H1 (cell line): ENCODE data around the gene PRKCA. TPM values are rescaled to one million over a fixed set of nuclear protein-coding genes. Genes with fewer than 3 reads are reported as not detected.

Experiments used
- CTCF ChIA-PET: fragments of 300-600 bp; sonication (Branson Sonifier 250); formaldehyde crosslinking; loops from one replicate; lab custom pipeline; 2021; ENCODE audit not compliant: partially characterized antibody; lab: Charles Lee
- POLR2A ChIA-PET: fragments of 300-600 bp; sonication (Branson Sonifier 250); formaldehyde crosslinking; loops from one replicate; lab custom pipeline; 2021; ENCODE audit warnings: inconsistent platforms; ENCODE audit not compliant: partially characterized antibody; lab: Charles Lee
- DNase-seq, 2 experiments: peaks; one replicate each; pipeline versions ENCODE4 v3.0.0 to v3.0.0-alpha.2; 2010 to 2022; ENCODE audit warnings: low spot score in 2 of 2, low read depth in 1 of 2, mixed read lengths in 1 of 2
- FAIRE-seq: peaks from 2 replicates; lab custom pipeline; 2011; peaks lifted over from hg19 to GRCh38; lab: Jason Lieb, UNC
- H2AFZ ChIP-seq: 2 replicates; pipeline ENCODE4 v1.8.1; 2012; ENCODE audit warnings: low read length, inconsistent platforms
- H2AK5ac ChIP-seq: 2 replicates; pipeline ENCODE4 v1.6.1; 2013; ENCODE audit warnings: low read depth, low read length
- H2BK120ac ChIP-seq: replicated peaks from 2 replicates; pipeline ENCODE3; 2013; ENCODE audit warnings: low read depth, low read length, inconsistent platforms
- H2BK12ac ChIP-seq: 2 replicates; pipeline ENCODE4 v1.6.1; 2013; ENCODE audit warnings: low read depth, low read length
- H2BK15ac ChIP-seq: 2 replicates; pipeline ENCODE4 v1.6.1; 2013; ENCODE audit warnings: low read length
- H2BK20ac ChIP-seq: 2 replicates; pipeline ENCODE4 v1.6.1; 2013; ENCODE audit warnings: low read length
- H2BK5ac ChIP-seq: 2 replicates; pipeline ENCODE4 v1.6.1; 2013; ENCODE audit warnings: low read depth, low read length
- H3K14ac ChIP-seq: 2 replicates; pipeline ENCODE4 v1.6.1; 2013; ENCODE audit warnings: inconsistent platforms; ENCODE audit not compliant: insufficient read length
- H3K18ac ChIP-seq: 2 replicates; pipeline ENCODE4 v1.6.1; 2013; ENCODE audit warnings: low read length; ENCODE audit errors: extremely low read depth
- H3K23ac ChIP-seq: 2 replicates; pipeline ENCODE4 v1.6.1; 2013; ENCODE audit warnings: inconsistent platforms; ENCODE audit not compliant: insufficient read length
- H3K23me2 ChIP-seq: 2 replicates; pipeline ENCODE4 v1.6.1; 2013; ENCODE audit warnings: low read depth, low read length
- H3K27ac ChIP-seq: 2 replicates; pipeline ENCODE4 v1.6.1; 2011; ENCODE audit warnings: low read depth, low read length, inconsistent platforms
- H3K27me3 ChIP-seq, 4 experiments: replicated peaks in 1 of 4; 1 replicate in 1 of 4; 2 replicates in 3 of 4; pipeline versions ENCODE4 v1.6.1 to v1.8.1; 2011 to 2013; ENCODE audit warnings: low read length in 3 of 4, mild to moderate bottlenecking in 3 of 4, inconsistent platforms in 2 of 4, mixed read lengths in 2 of 4, moderate library complexity in 1 of 4; ENCODE audit not compliant: control insufficient read depth in 3 of 4, insufficient read depth in 3 of 4; ENCODE audit errors: extremely low read depth in 1 of 4
- H3K36me3 ChIP-seq, 4 experiments: 2 replicates each; pipeline versions ENCODE4 v1.6.1 to v1.8.1; 2011 to 2013; ENCODE audit warnings: mild to moderate bottlenecking in 4 of 4, low read length in 3 of 4, moderate library complexity in 2 of 4, control low read depth in 1 of 4, inconsistent platforms in 1 of 4; ENCODE audit not compliant: insufficient read depth in 4 of 4, control insufficient read depth in 2 of 4
- H3K4ac ChIP-seq: replicated peaks from 2 replicates; pipeline ENCODE3; 2013; ENCODE audit warnings: low read length, low read depth, mixed read lengths, inconsistent platforms; ENCODE audit not compliant: insufficient read length
- H3K4me1 ChIP-seq, 4 experiments: replicated peaks in 1 of 4; 1 replicate in 1 of 4; 2 replicates in 3 of 4; pipeline versions ENCODE4 v1.6.1 to v1.8.1; 2011 to 2013; ENCODE audit warnings: low read length in 3 of 4, inconsistent platforms in 2 of 4, mixed read lengths in 1 of 4; ENCODE audit not compliant: insufficient read depth in 4 of 4, control insufficient read depth in 3 of 4
- H3K4me2 ChIP-seq, 2 experiments: 2 replicates each; pipeline versions ENCODE4 v1.6.1 to v1.8.1; 2011 to 2013; ENCODE audit warnings: low read depth in 2 of 2, low read length in 2 of 2, control low read depth in 1 of 2, inconsistent platforms in 1 of 2, mild to moderate bottlenecking in 1 of 2; ENCODE audit not compliant: insufficient read depth in 1 of 2
- H3K4me3 ChIP-seq, 4 experiments: fragments of 200-600, 300-600 bp in 1 of 4; sonication (generic), shearing (Covaris generic), sonication (Bioruptor Twin) in 1 of 4; 2 replicates each; pipeline versions ENCODE4 v1.5.1 to v1.8.1; 2011 to 2016; ENCODE audit warnings: low read length in 4 of 4, low read depth in 3 of 4, control low read depth in 2 of 4, inconsistent platforms in 2 of 4, mild to moderate bottlenecking in 2 of 4, mixed read lengths in 1 of 4, moderate library complexity in 1 of 4; ENCODE audit not compliant: insufficient read depth in 2 of 4; ENCODE audit errors: extremely low read depth in 1 of 4
- H3K56ac ChIP-seq: replicated peaks from 2 replicates; pipeline ENCODE3; 2013; ENCODE audit warnings: low read depth, mild to moderate bottlenecking, mixed read lengths, low read length, inconsistent platforms; ENCODE audit not compliant: insufficient read length
- H3K79me1 ChIP-seq: 2 replicates; pipeline ENCODE4 v1.6.1; 2013; ENCODE audit warnings: low read depth, low read length, control low read depth
- H3K79me2 ChIP-seq, 2 experiments: 2 replicates each; pipeline versions ENCODE4 v1.6.1 to v1.8.1; 2012 to 2013; ENCODE audit warnings: low read length in 2 of 2, mild to moderate bottlenecking in 2 of 2, inconsistent platforms in 1 of 2; ENCODE audit not compliant: insufficient read depth in 2 of 2, control insufficient read depth in 1 of 2
- H3K9ac ChIP-seq, 4 experiments: replicated peaks in 1 of 4; 1 replicate in 1 of 4; 2 replicates in 3 of 4; pipeline versions ENCODE4 v1.6.1 to v1.8.1; 2011 to 2013; ENCODE audit warnings: low read depth in 3 of 4, low read length in 3 of 4, control low read depth in 2 of 4, mild to moderate bottlenecking in 2 of 4, moderate library complexity in 2 of 4, inconsistent platforms in 1 of 4; ENCODE audit errors: extremely low read depth in 1 of 4
- H3K9me3 ChIP-seq, 2 experiments: 2 replicates each; pipeline versions ENCODE4 v1.6.1 to v1.8.1; 2012 to 2013; ENCODE audit warnings: mild to moderate bottlenecking in 2 of 2, moderate library complexity in 2 of 2, control low read depth in 1 of 2, inconsistent platforms in 1 of 2, low read depth in 1 of 2, low read length in 1 of 2, mixed read lengths in 1 of 2; ENCODE audit not compliant: insufficient read depth in 2 of 2
- H4K20me1 ChIP-seq, 2 experiments: replicated peaks in 1 of 2; 2 replicates each; pipeline versions ENCODE3 to v1.8.1; 2011 to 2013; ENCODE audit warnings: inconsistent platforms in 2 of 2, low read length in 2 of 2, mild to moderate bottlenecking in 1 of 2; ENCODE audit not compliant: insufficient read depth in 2 of 2, control insufficient read depth in 1 of 2
- H4K5ac ChIP-seq: 2 replicates; pipeline ENCODE4 v1.6.1; 2013; ENCODE audit warnings: low read length, low read depth, mixed read lengths, inconsistent platforms; ENCODE audit not compliant: insufficient read length
- H4K8ac ChIP-seq: 2 replicates; pipeline ENCODE4 v1.8.0; 2013; ENCODE audit warnings: mild to moderate bottlenecking, moderate library complexity, low read length, inconsistent platforms; ENCODE audit not compliant: insufficient read depth; ENCODE audit errors: extremely low read depth
- H4K91ac ChIP-seq: replicated peaks from 2 replicates; pipeline ENCODE3; 2013; ENCODE audit warnings: low read length, mixed read lengths, inconsistent platforms; ENCODE audit not compliant: insufficient read length
- ASH2L ChIP-seq: fragments of 200-600, 300-600 bp; sonication (generic); IDR thresholded peaks from one replicate; pipeline ENCODE4 v1.7.1; 2017; ENCODE audit warnings: low read length
- CBX5 ChIP-seq: fragments of 300-800, 300-1000 bp; sonication (generic); IDR thresholded peaks from 2 replicates; pipeline ENCODE4 v1.7.1; 2016; ENCODE audit warnings: antibody characterized with exemption, low read length, low read depth
- FOSL1 ChIP-seq: IDR thresholded peaks from 2 replicates; pipeline ENCODE4 v1.6.1; 2011; ENCODE audit warnings: mild to moderate bottlenecking, low read depth, low read length, moderate library complexity; ENCODE audit not compliant: insufficient read depth
- GABPA ChIP-seq: IDR thresholded peaks from 2 replicates; pipeline ENCODE4 v1.6.1; 2011; ENCODE audit warnings: mild to moderate bottlenecking, low read length, moderate library complexity, borderline replicate concordance; ENCODE audit not compliant: insufficient read depth
- KDM4A ChIP-seq: IDR thresholded peaks from one replicate; pipeline ENCODE4 v1.7.1; 2012; ENCODE audit warnings: low read depth, mild to moderate bottlenecking, moderate library complexity, low read length, inconsistent platforms; ENCODE audit not compliant: severe bottlenecking
- KDM5A ChIP-seq: fragments of 200-600 bp; IDR thresholded peaks from 2 replicates; pipeline ENCODE4 v1.7.1; 2012; ENCODE audit warnings: mild to moderate bottlenecking, low read length, inconsistent platforms, mixed read lengths
- NANOG ChIP-seq: IDR thresholded peaks from 2 replicates; pipeline ENCODE4 v1.6.1; 2011; ENCODE audit warnings: low read length, low read depth, mild to moderate bottlenecking, inconsistent platforms; ENCODE audit not compliant: insufficient read depth, poor library complexity, severe bottlenecking
- NRF1 ChIP-seq: IDR thresholded peaks from 2 replicates; pipeline ENCODE4 v1.6.1; 2011; ENCODE audit warnings: mild to moderate bottlenecking, low read depth, low read length, improper control_type of control experiment
- POLR2A ChIP-seq, 2 experiments: IDR thresholded peaks; 1 replicate in 1 of 2; 2 replicates in 1 of 2; pipeline ENCODE4 v1.6.1; 2011; ENCODE audit warnings: low read depth in 2 of 2, low read length in 2 of 2, mild to moderate bottlenecking in 2 of 2; ENCODE audit errors: control extremely low read depth in 1 of 2
- POLR2AphosphoS5 ChIP-seq: IDR thresholded peaks from 2 replicates; pipeline ENCODE4 v1.6.1; 2011; ENCODE audit warnings: low read depth, low read length
- RFX5 ChIP-seq: IDR thresholded peaks from 2 replicates; pipeline ENCODE4 v1.6.1; 2011; ENCODE audit warnings: low read depth, low read length, improper control_type of control experiment, borderline replicate concordance
- SIRT6 ChIP-seq: IDR thresholded peaks from one replicate; pipeline ENCODE4 v1.7.1; 2012; ENCODE audit warnings: low read length, inconsistent platforms
- SP2 ChIP-seq: IDR thresholded peaks from 2 replicates; pipeline ENCODE4 v1.6.1; 2012; ENCODE audit warnings: mild to moderate bottlenecking, low read length, inconsistent platforms
- WGBS, 2 experiments: shearing (Covaris generic) in 1 of 2; methylation state at CpG; one replicate each; pipeline versions ENCODE4 v1.1.6 to v1.1.7; 2013 to 2015; ENCODE audit warnings: low lambda C conversion rate in 2 of 2, mixed read lengths in 2 of 2, inconsistent platforms in 1 of 2, low coverage in 1 of 2, missing lambda C conversion rate in 1 of 2; ENCODE audit not compliant: insufficient replicate concordance in 2 of 2, insufficient coverage in 1 of 2, insufficient read length in 1 of 2; ENCODE audit errors: extremely low coverage in 1 of 2, missing lambda C conversion rate in 1 of 2; 5-methylcytosine and 5-hydroxymethylcytosine counted together
- polyA plus RNA-seq, 7 experiments: library from polyadenylated mRNA; depleted of rRNA in 3 of 7; stranded (reverse) in 5 of 7; unstranded in 2 of 7; fragments of >200 nt in 5 of 7; fragments of 200-250 nt in 2 of 7; gene quantifications; 1 replicate in 5 of 7; 2 replicates in 1 of 7; 4 replicates in 1 of 7; pipeline versions ENCODE4 v1.2.1 to v1.2.3, GENCODE V29; 2011 to 2013; ENCODE audit warnings: missing spikeins in 2 of 7, mixed read lengths in 2 of 7
- total RNA-seq: library from RNA; stranded (reverse); fragmentation: NEBNext Ultra II Directional; extraction: Animal tissue kit (Norgen Biotek cat#: 25700); gene quantifications from 2 replicates; pipeline ENCODE4 v1.2.1, GENCODE V29; 2021
- TF ChIP-seq, protein P1 (sequence below): IDR thresholded peaks from 2 replicates; pipeline ENCODE4 v1.6.1; 2011; ENCODE audit warnings: low read depth, mild to moderate bottlenecking, low read length; ENCODE audit not compliant: insufficient read depth

PRKCA gene
- total and polyA plus RNA-seq, 2 of the 8 experiments (the other 6 are each of a cell fraction or from before 2014, with no cell fraction given): 5.8 to 17.8 TPM

DNA sequence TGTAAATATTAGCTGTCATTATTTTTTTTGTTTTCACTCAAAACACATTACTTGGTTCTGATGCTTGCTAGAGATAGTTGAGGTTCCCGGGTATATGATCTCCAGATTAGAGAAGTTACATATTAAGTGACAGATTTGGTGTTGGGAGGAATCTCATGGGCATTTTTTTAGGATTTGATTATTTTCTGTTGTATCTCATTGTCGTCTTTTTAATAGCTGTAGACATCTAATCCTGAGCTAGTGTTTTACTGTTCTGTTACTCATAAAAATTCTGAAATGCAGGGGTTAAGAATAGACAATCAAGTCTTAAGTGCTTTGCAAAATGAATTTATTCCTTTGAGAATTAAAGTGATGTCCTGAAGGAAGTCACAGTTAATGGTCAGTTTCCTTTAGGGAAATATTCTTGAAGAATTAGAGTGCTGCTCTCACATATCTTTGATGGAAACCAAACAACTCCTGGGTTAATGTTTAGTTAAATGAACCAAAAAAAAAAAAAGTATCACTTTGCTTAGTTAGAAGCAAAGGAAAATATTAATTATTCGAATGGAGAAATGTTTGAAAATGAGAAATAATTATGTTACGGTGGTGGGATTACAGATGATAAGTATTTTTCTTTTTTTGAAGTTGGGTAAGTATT lies 280.8 kb downstream of the PRKCA start:
- no peaks in the 10 kb centered on the region for H3K79me2 ChIP-seq
- 94 to 100% methylated on average over 2 to 4 of the region's 4 CpGs for WGBS, 2 experiments
- no peak overlapping the region for H3K18ac ChIP-seq
- TF ChIP-seq POLR2AphosphoS5: no peak
- TF ChIP-seq ASH2L: no peak
- TF ChIP-seq KDM4A: no peak
- TF ChIP-seq NRF1: no peak
- no peak for TF ChIP-seq SP2
- TF ChIP-seq, protein P1, sequence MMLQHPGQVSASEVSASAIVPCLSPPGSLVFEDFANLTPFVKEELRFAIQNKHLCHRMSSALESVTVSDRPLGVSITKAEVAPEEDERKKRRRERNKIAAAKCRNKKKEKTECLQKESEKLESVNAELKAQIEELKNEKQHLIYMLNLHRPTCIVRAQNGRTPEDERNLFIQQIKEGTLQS: no peak
- TF ChIP-seq POLR2A (IDR thresholded peaks at IDR 0.05; ENCODE audit: control extremely low read depth in 1 of 2, low read depth in 2 of 2, low read length in 2 of 2): no peak
- no peak for TF ChIP-seq CBX5
- TF ChIP-seq KDM5A: no peak
- TF ChIP-seq NANOG: no peak
- TF ChIP-seq RFX5: no peak
- no peak for TF ChIP-seq FOSL1
- no peak for TF ChIP-seq SIRT6
- TF ChIP-seq GABPA: no peak

More for the DNA sequence above, 280.8 kb downstream of the PRKCA start:
- no peak overlapping the region for H3K4ac ChIP-seq
- no peaks in the 10 kb centered on the region for H3K27me3 ChIP-seq
- ChIA-PET POLR2A (interaction anchor here (0.7 to 1.5 kb wide), 3 partner anchors 9 to 340 kb away, joined by 3 to 4 read pairs (median 3); no protein-coding TSS in a partner anchor), CTCF (interaction anchor here (0.6 to 2.4 kb wide), 8 partner anchors 15 to 386 kb away, joined by 3 to 9 read pairs (median 3); no protein-coding TSS in a partner anchor)
- H4K5ac ChIP-seq: no peak overlapping the region
- H2BK20ac ChIP-seq: no peak overlapping the region
- H3K56ac ChIP-seq: no peak overlapping the region
- no peak overlapping the region for H2AK5ac ChIP-seq
- no peak overlapping the region for H3K9ac ChIP-seq
- H3K27ac ChIP-seq: no peak overlapping the region
- H2BK120ac ChIP-seq: no peak overlapping the region
- H3K23ac ChIP-seq: no peak overlapping the region
- H3K79me1 ChIP-seq: no peaks in the 10 kb centered on the region
- no peak overlapping the region for H2BK15ac ChIP-seq
- no peak for DNase-seq
- H4K20me1 ChIP-seq: no peaks in the 10 kb centered on the region
- H2BK5ac ChIP-seq: no peak overlapping the region
- no peak overlapping the region for H3K4me3 ChIP-seq
- no peak overlapping the region for H2BK12ac ChIP-seq
- no peak overlapping the region for H3K4me2 ChIP-seq
- no peaks in the 10 kb centered on the region for H3K23me2 ChIP-seq
- H4K91ac ChIP-seq: no peak overlapping the region
- H4K8ac ChIP-seq: no peak overlapping the region
- H3K9me3 ChIP-seq: no peaks in the 10 kb centered on the region
- peaks cover 0 to 8% (median under 1%) of the 10 kb centered on the region in 4 experiments; a peak in 4 of 7 replicates for H3K4me1 ChIP-seq
- FAIRE-seq: no peak
- H3K36me3 ChIP-seq: no peaks in the 10 kb centered on the region
- no peak overlapping the region for H3K14ac ChIP-seq
- H2AFZ ChIP-seq: no peak overlapping the region
